GM15510 (cell line): Measurements from ENCODE around the gene COBL.

Experiments
- POLR2A ChIP-seq: IDR thresholded peaks from 3 replicates; pipeline ENCODE4 v1.6.1; 2011; ENCODE audit warnings: borderline replicate concordance; ENCODE audit not compliant: insufficient read length; ENCODE audit errors: extremely low read depth

Gene COBL

DNA sequence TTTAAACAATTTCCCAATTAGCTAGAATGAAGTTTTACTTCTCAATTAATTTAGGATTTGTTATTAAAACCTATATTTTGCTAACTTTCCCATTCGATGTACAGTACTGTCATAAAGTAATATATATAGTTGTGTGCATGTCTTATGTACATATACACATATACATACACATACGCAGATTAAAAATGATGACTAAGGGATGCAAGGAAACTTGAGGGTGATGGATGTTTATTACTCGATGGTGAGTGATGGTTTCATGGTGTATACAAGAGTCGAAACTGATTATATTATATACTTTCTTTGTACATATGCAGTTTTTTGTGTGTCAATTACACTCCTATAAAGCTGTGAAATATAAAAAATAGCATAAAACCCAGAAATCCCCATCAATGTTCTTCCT, 248.2 kb downstream of the COBL start:
- TF ChIP-seq POLR2A = no peak

GRCh38 chr7:51067757-51068156, 248.9 kb downstream of the COBL start:
- TF ChIP-seq POLR2A = no peak

DNA sequence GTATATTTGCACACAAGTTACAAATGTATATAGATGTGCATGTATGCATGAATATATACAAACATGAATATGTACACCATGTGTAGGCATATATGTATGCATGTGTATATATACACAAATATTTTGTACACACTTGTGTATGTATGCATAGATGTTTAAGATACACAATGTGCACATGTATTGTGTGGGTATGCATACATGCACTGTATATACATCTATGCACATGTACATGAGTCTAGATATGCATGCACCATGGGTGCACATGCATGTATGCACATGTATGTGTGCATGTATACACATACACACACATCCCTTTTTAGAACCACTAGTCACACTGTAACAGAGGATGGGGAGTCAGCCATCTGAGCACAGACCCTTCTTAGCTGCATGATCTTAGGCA, 249.4 kb downstream of the COBL start:
- TF ChIP-seq POLR2A = no peak

- TF ChIP-seq POLR2A = no peak
Measured at GRCh38 chr7:51066405-51066882, 250.2 kb downstream of the COBL start.

DNA sequence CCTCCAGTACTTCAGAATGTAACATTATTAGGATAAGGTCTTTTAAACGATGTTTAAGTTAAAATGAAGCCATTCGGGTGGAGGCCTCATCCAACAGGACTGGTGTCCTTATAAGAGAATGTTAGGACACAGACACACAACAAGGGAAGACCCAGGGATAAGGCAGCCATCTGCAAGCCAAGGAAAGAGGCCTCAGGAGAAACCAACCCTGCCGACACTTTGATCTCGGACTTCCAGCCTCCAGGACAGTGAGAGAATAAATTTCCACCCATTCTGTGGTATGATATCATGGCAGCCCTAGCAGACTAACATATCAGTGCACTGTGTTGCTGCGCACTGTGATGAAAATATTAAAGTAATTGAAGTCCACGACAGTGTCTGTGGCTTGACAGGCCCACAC, 250.8 kb downstream of the COBL start:
- no peak for TF ChIP-seq POLR2A

- TF ChIP-seq POLR2A = no peak
Measured at GRCh38 chr7:51064688-51065087, 251.9 kb downstream of the COBL start.

GRCh38 chr7:51062222-51062987, 254.2 kb downstream of the COBL start:
- TF ChIP-seq POLR2A = no peak

DNA sequence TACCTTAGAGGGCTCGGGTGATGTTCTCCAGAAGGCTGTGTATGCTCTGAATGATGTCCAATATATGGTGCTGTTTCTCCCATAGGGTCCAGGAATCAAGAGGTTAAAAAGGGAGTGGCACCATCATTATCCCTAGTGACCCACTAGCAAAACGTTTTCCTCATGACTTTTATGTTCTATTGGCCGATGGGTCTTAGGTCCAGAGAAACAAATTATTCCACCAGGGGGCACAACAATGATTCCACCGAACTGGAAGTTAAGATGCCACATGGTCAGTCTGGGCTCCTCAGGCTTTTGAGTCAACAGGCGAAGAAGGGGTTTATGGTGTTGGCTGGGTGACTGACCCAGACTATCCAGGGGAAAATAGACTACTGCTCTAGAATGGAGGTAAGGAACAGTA, 256.1 kb downstream of the COBL start:
- no peak for TF ChIP-seq POLR2A

DNA sequence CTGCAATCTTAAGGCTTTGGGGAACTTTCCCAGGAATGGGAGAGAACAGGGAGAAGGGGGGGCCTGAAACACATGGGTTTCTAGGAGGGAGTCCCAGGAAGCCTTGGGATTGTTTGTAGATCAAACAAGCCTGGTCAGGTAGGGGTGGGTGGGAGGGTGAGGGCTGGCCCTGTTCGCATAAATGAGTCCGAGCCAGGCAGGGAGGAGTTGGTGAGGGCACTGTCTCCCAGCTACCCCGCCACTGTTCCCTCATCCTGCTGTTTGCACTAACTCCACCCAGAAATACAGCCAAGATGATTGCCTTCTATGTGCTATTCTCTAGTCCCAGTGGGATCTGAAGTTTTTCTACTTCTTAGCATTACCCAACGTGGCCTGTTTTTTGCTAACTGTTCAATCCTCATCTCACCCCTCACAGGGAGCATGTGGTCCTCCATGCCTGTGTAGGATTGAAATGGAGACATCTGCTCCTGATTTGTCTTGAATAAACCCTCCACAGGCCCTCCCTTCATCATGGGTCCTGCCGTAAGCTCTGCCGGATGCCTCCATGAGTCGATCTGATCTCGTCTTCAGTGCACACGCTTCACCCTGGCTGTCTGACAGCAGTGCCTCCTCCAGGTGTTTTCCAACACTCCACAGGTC, 257.0 kb downstream of the COBL start:
- TF ChIP-seq POLR2A = no peak

- TF ChIP-seq POLR2A = no peak
Measured at GRCh38 chr7:51058764-51059163, 257.8 kb downstream of the COBL start.

GRCh38 chr7:51055039-51055840, 261.4 kb downstream of the COBL start:
- no peak for TF ChIP-seq POLR2A

DNA sequence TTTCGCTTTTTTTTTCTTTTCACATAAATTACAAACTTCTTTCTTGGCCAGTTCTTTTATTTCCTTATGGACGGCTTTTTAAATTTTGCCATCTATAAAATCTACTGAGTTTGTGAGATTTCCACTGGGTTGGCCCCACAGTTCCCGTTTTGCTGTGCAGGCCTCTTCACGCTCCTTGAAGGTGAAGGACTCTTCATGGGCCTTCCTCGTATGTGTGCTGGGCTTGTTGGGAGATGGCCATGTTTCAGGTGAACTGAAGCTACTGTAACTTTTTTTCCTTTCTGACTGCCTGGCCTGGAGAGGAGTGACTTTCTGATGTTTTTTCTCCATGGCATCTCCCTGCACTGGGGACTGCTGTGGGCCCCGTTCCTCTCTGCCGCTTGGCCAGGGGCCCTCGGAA, 262.4 kb downstream of the COBL start:
- TF ChIP-seq POLR2A = no peak

GRCh38 chr7:51053160-51053925, 263.3 kb downstream of the COBL start:
- TF ChIP-seq POLR2A = no peak

DNA sequence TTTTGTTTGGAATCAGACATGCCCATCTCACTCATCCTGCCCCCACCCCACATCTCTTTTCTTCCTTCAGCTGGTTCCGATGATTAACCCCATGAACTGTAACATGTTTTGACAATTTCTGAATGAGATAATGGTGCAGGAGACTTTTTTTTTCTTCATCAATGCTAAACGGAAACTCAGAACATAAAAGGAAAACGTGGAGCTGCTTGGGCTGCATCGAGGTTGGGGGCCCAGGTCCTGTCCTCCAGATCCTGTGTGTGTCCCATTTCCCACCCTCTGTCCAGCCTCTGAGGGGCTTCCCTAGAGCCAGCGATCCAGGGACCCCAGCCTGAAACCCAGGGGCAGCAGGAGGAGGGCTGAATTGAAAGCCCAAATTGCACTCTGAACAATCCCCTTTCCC, 270.1 kb downstream of the COBL start:
- no peak for TF ChIP-seq POLR2A

DNA sequence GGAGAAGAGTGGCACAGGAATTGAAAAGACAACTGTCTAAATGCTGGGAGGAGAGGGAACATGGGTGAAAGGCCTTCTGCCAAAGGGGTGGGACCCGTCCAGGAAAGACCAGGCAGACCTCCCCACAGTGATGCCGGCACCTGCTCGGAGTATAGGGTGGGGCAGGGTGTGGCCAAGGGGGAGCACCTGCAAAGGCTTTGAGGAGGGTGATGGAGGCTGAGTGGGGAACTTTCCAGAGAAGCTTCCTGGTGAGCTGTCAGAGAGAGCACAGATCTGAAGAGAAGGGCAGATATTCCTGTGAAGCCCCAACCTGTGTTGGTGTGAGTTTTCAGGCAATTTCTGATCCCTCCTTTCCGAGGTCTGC, 270.5 kb downstream of the COBL start:
- no peak for TF ChIP-seq POLR2A
